GM23338 (cell line): ENCODE measurements around the gene AEBP2. TPM values are rescaled to one million over a fixed set of nuclear protein-coding genes. Genes with fewer than 3 reads are reported as not detected.

Experiments used
- ATAC-seq: fragments of 200-7000 bp; cut with Tn5 transposase; 3 replicates; pipeline ENCODE4 v1.9.1; 2020
- DNase-seq: peaks from one replicate; pipeline ENCODE4 v3.0.0-alpha.2; 2015; ENCODE audit warnings: low spot score
- H2AFZ ChIP-seq: fragments of 200-600 bp; sonication (generic); 2 replicates; pipeline ENCODE4 v1.8.0; 2016; ENCODE audit warnings: antibody characterized with exemption, mild to moderate bottlenecking, moderate library complexity
- H3F3A ChIP-seq: fragments of 200-600 bp; sonication (generic); replicated peaks from 2 replicates; pipeline ENCODE4 v1.8.0; 2017; ENCODE audit warnings: antibody characterized with exemption, mixed run types, low read depth
- H3K27ac ChIP-seq: fragments of 200-600 bp; sonication (generic); 2 replicates; pipeline ENCODE4 v1.6.1; 2016; ENCODE audit warnings: low read depth
- H3K27me3 ChIP-seq: fragments of 200-600 bp; sonication (generic); 2 replicates; pipeline ENCODE4 v1.8.0; 2016; ENCODE audit warnings: mild to moderate bottlenecking, mixed run types, moderate library complexity; ENCODE audit not compliant: insufficient read depth
- H3K36me3 ChIP-seq: fragments of 200-600 bp; sonication (generic); 2 replicates; pipeline ENCODE4 v1.8.0; 2016; ENCODE audit warnings: mild to moderate bottlenecking; ENCODE audit not compliant: insufficient read depth
- H3K4me1 ChIP-seq: fragments of 200-600 bp; sonication (generic); 2 replicates; pipeline ENCODE4 v1.8.0; 2016; ENCODE audit warnings: mild to moderate bottlenecking, moderate library complexity; ENCODE audit not compliant: insufficient read depth
- H3K4me2 ChIP-seq: fragments of 200-600 bp; sonication (generic); 2 replicates; pipeline ENCODE4 v1.7.1; 2017; ENCODE audit warnings: mixed run types
- H3K4me3 ChIP-seq: fragments of 200-600 bp; sonication (generic); 2 replicates; pipeline ENCODE4 v1.6.1; 2016; ENCODE audit warnings: mixed run types
- H3K79me2 ChIP-seq: fragments of 200-600 bp; sonication (generic); replicated peaks from 2 replicates; pipeline ENCODE4 v1.8.0; 2017; ENCODE audit warnings: mild to moderate bottlenecking; ENCODE audit not compliant: insufficient read depth
- H3K9me2 ChIP-seq: fragments of 200-600 bp; sonication (generic); 2 replicates; pipeline ENCODE4 v1.8.0; 2017; ENCODE audit not compliant: insufficient read depth
- H4K20me1 ChIP-seq: fragments of 200-600 bp; sonication (generic); replicated peaks from 2 replicates; pipeline ENCODE4 v1.8.0; 2017; ENCODE audit warnings: mild to moderate bottlenecking; ENCODE audit not compliant: insufficient read depth
- H3K27ac Mint-ChIP-seq: 2 replicates; pipeline ENCODE4 v1.8.0; 2020; ENCODE audit warnings: inconsistent platforms, mild to moderate bottlenecking, moderate library complexity, mixed read lengths
- H3K27me3 Mint-ChIP-seq: 3 replicates; pipeline ENCODE4 v1.8.0; 2022; ENCODE audit warnings: low read depth, mild to moderate bottlenecking, moderate library complexity, mixed read lengths, inconsistent platforms; ENCODE audit not compliant: insufficient read depth, poor library complexity
- H3K36me3 Mint-ChIP-seq: 3 replicates; pipeline ENCODE4 v1.8.0; 2021; ENCODE audit warnings: low read depth, mild to moderate bottlenecking, inconsistent platforms, moderate library complexity, mixed read lengths
- H3K4me1 Mint-ChIP-seq: 3 replicates; pipeline ENCODE4 v1.8.0; 2020; ENCODE audit warnings: mild to moderate bottlenecking, inconsistent platforms, mixed read lengths
- H3K4me3 Mint-ChIP-seq: 3 replicates; pipeline ENCODE4 v1.8.0; 2021; ENCODE audit warnings: moderate library complexity, mild to moderate bottlenecking, inconsistent platforms, mixed read lengths
- H3K9me3 Mint-ChIP-seq: 3 replicates; pipeline ENCODE4 v1.8.0; 2020; ENCODE audit warnings: moderate library complexity, mild to moderate bottlenecking, inconsistent platforms, mixed read lengths
- CREB1 ChIP-seq: fragments of 250-450 bp; sonication (Bioruptor Pico); IDR thresholded peaks from 2 replicates; pipeline ENCODE4 v1.5.0; 2020; ENCODE audit warnings: low read depth, mild to moderate bottlenecking, moderate library complexity
- EZH2 ChIP-seq: fragments of 200-600 bp; sonication (generic); IDR thresholded peaks from one replicate; pipeline ENCODE4 v1.8.0; 2017; ENCODE audit warnings: antibody characterized with exemption, mild to moderate bottlenecking, low read depth; ENCODE audit not compliant: unreplicated experiment
- EZH2phosphoT487 ChIP-seq: fragments of 200-600 bp; sonication (generic); IDR thresholded peaks from one replicate; pipeline ENCODE4 v1.8.1; 2018; ENCODE audit warnings: antibody characterized with exemption; ENCODE audit not compliant: unreplicated experiment
- JUNB ChIP-seq: IDR thresholded peaks from one replicate; pipeline ENCODE4 v1.6.1; 2016; ENCODE audit warnings: antibody characterized with exemption; ENCODE audit not compliant: unreplicated experiment
- NANOG ChIP-seq: IDR thresholded peaks from 2 replicates; pipeline ENCODE4 v1.6.1; 2016; ENCODE audit warnings: antibody characterized with exemption, borderline replicate concordance
- POLR2AphosphoS5 ChIP-seq: IDR thresholded peaks from 2 replicates; pipeline ENCODE4 v1.6.1; 2016; ENCODE audit warnings: antibody characterized with exemption, low read depth
- STAT1 ChIP-seq: IDR thresholded peaks from one replicate; pipeline ENCODE4 v1.6.1; 2016; ENCODE audit warnings: antibody characterized with exemption; ENCODE audit not compliant: unreplicated experiment
- ZNF114 ChIP-seq: fragments of 250-450 bp; sonication (Bioruptor Pico); IDR thresholded peaks from 2 replicates; pipeline ENCODE4 v1.5.0; 2020; ENCODE audit warnings: mild to moderate bottlenecking, moderate library complexity
- ZNF331 ChIP-seq: fragments of 250-450 bp; sonication (Bioruptor Pico); IDR thresholded peaks from 2 replicates; pipeline ENCODE4 v1.5.0; 2020; ENCODE audit warnings: low read depth, mild to moderate bottlenecking, moderate library complexity
- polyA plus RNA-seq: library from polyadenylated mRNA; unstranded; fragments of >200 nt; fragmentation: Nextera tagmentation; extraction: Ambion mirVana; gene quantifications from 2 replicates; pipeline ENCODE4 v1.2.1, GENCODE V29; 2016
- total RNA-seq: library from RNA; depleted of rRNA; stranded (reverse); fragments of >200 nt; shearing (Covaris generic); gene quantifications from 2 replicates; pipeline ENCODE4 v1.2.3, GENCODE V29; 2014
- TF ChIP-seq, protein P1 (sequence below): fragments of 250-450 bp; sonication (Bioruptor Pico); IDR thresholded peaks from 2 replicates; pipeline ENCODE4 v1.5.0; 2020; ENCODE audit warnings: mild to moderate bottlenecking, moderate library complexity
- TF ChIP-seq, protein P2 (sequence below): IDR thresholded peaks from one replicate; pipeline ENCODE4 v1.6.1; 2018; ENCODE audit warnings: antibody characterized with exemption; ENCODE audit not compliant: unreplicated experiment
- TF ChIP-seq, protein P3 (sequence below): IDR thresholded peaks from 2 replicates; pipeline ENCODE4 v1.6.1; 2016; ENCODE audit warnings: antibody characterized with exemption
- TF ChIP-seq, protein P4 (sequence below), 2 experiments: fragments of 200-600 bp in 1 of 2; sonication (generic) in 1 of 2; conservative IDR thresholded peaks; 2 replicates each; pipeline versions ENCODE4 v1.5.1 to v1.6.1; 2016 to 2017; ENCODE audit warnings: antibody characterized with exemption in 2 of 2, low read depth in 2 of 2, mild to moderate bottlenecking in 2 of 2, moderate library complexity in 1 of 2

AEBP2 gene
- total and polyA plus RNA-seq, 2 experiments from 2014 or later: 39.3 to 48.1 TPM

DNA sequence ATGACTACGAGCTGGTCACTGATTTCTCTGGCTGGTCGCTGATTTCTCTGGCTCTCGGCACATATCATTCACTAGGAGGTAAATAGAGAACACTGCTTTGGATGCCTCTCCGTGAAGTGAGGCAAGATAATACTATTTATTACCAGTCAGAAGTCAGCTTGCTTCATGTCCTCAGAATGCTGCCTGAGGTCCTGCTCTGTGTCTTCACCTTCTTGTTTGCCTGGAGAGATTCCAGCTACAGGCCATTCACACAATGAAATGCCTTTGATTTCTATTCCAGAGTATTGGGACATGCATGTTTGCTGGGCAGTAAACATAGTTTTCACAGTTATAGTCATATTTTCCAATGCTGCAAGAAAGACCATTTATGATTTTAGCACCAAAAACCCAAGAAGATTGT lies 106.7 kb downstream of the AEBP2 start:
- no peak overlapping the region for H3K4me2 ChIP-seq
- ATAC-seq: no peak
- no peaks in the 10 kb centered on the region for H3K36me3 ChIP-seq
- H3K4me3 ChIP-seq: no peak overlapping the region
- no peaks in the 10 kb centered on the region for H3K36me3 Mint-ChIP-seq
- no peaks in the 10 kb centered on the region for H3K27me3 ChIP-seq
- no peaks in the 10 kb centered on the region for H3F3A ChIP-seq
- no peak for DNase-seq
- peaks cover 16% of the 10 kb centered on the region for H3K4me1 Mint-ChIP-seq
- TF ChIP-seq STAT1 (no peak), ZNF114 (CRISPR knock-in tag) (no peak), EZH2 (no peak), NANOG (no peak), EZH2phosphoT487 (no peak), POLR2AphosphoS5 (no peak), ZNF331 (CRISPR knock-in tag) (no peak), CREB1 (no peak), JUNB (no peak)
- TF ChIP-seq, protein P1, sequence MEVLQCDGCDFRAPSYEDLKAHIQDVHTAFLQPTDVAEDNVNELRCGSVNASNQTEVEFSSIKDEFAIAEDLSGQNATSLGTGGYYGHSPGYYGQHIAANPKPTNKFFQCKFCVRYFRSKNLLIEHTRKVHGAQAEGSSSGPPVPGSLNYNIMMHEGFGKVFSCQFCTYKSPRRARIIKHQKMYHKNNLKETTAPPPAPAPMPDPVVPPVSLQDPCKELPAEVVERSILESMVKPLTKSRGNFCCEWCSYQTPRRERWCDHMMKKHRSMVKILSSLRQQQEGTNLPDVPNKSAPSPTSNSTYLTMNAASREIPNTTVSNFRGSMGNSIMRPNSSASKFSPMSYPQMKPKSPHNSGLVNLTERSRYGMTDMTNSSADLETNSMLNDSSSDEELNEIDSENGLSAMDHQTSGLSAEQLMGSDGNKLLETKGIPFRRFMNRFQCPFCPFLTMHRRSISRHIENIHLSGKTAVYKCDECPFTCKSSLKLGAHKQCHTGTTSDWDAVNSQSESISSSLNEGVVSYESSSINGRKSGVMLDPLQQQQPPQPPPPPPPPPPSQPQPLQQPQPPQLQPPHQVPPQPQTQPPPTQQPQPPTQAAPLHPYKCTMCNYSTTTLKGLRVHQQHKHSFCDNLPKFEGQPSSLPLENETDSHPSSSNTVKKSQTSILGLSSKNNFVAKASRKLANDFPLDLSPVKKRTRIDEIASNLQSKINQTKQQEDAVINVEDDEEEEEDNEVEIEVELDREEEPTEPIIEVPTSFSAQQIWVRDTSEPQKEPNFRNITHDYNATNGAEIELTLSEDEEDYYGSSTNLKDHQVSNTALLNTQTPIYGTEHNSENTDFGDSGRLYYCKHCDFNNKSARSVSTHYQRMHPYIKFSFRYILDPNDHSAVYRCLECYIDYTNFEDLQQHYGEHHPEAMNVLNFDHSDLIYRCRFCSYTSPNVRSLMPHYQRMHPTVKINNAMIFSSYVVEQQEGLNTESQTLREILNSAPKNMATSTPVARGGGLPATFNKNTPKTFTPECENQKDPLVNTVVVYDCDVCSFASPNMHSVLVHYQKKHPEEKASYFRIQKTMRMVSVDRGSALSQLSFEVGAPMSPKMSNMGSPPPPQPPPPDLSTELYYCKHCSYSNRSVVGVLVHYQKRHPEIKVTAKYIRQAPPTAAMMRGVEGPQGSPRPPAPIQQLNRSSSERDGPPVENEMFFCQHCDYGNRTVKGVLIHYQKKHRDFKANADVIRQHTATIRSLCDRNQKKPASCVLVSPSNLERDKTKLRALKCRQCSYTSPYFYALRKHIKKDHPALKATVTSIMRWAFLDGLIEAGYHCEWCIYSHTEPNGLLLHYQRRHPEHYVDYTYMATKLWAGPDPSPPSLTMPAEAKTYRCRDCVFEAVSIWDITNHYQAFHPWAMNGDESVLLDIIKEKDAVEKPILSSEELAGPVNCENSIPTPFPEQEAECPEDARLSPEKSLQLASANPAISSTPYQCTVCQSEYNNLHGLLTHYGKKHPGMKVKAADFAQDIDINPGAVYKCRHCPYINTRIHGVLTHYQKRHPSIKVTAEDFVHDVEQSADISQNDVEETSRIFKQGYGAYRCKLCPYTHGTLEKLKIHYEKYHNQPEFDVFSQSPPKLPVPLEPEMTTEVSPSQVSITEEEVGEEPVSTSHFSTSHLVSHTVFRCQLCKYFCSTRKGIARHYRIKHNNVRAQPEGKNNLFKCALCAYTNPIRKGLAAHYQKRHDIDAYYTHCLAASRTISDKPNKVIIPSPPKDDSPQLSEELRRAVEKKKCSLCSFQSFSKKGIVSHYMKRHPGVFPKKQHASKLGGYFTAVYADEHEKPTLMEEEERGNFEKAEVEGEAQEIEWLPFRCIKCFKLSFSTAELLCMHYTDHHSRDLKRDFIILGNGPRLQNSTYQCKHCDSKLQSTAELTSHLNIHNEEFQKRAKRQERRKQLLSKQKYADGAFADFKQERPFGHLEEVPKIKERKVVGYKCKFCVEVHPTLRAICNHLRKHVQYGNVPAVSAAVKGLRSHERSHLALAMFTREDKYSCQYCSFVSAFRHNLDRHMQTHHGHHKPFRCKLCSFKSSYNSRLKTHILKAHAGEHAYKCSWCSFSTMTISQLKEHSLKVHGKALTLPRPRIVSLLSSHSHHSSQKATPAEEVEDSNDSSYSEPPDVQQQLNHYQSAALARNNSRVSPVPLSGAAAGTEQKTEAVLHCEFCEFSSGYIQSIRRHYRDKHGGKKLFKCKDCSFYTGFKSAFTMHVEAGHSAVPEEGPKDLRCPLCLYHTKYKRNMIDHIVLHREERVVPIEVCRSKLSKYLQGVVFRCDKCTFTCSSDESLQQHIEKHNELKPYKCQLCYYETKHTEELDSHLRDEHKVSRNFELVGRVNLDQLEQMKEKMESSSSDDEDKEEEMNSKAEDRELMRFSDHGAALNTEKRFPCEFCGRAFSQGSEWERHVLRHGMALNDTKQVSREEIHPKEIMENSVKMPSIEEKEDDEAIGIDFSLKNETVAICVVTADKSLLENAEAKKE (CRISPR knock-in tag): no peak
- TF ChIP-seq, protein P2, sequence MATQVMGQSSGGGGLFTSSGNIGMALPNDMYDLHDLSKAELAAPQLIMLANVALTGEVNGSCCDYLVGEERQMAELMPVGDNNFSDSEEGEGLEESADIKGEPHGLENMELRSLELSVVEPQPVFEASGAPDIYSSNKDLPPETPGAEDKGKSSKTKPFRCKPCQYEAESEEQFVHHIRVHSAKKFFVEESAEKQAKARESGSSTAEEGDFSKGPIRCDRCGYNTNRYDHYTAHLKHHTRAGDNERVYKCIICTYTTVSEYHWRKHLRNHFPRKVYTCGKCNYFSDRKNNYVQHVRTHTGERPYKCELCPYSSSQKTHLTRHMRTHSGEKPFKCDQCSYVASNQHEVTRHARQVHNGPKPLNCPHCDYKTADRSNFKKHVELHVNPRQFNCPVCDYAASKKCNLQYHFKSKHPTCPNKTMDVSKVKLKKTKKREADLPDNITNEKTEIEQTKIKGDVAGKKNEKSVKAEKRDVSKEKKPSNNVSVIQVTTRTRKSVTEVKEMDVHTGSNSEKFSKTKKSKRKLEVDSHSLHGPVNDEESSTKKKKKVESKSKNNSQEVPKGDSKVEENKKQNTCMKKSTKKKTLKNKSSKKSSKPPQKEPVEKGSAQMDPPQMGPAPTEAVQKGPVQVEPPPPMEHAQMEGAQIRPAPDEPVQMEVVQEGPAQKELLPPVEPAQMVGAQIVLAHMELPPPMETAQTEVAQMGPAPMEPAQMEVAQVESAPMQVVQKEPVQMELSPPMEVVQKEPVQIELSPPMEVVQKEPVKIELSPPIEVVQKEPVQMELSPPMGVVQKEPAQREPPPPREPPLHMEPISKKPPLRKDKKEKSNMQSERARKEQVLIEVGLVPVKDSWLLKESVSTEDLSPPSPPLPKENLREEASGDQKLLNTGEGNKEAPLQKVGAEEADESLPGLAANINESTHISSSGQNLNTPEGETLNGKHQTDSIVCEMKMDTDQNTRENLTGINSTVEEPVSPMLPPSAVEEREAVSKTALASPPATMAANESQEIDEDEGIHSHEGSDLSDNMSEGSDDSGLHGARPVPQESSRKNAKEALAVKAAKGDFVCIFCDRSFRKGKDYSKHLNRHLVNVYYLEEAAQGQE: no peak
- TF ChIP-seq, protein P3, sequence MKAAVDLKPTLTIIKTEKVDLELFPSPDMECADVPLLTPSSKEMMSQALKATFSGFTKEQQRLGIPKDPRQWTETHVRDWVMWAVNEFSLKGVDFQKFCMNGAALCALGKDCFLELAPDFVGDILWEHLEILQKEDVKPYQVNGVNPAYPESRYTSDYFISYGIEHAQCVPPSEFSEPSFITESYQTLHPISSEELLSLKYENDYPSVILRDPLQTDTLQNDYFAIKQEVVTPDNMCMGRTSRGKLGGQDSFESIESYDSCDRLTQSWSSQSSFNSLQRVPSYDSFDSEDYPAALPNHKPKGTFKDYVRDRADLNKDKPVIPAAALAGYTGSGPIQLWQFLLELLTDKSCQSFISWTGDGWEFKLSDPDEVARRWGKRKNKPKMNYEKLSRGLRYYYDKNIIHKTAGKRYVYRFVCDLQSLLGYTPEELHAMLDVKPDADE: no peak
- TF ChIP-seq, protein P4, sequence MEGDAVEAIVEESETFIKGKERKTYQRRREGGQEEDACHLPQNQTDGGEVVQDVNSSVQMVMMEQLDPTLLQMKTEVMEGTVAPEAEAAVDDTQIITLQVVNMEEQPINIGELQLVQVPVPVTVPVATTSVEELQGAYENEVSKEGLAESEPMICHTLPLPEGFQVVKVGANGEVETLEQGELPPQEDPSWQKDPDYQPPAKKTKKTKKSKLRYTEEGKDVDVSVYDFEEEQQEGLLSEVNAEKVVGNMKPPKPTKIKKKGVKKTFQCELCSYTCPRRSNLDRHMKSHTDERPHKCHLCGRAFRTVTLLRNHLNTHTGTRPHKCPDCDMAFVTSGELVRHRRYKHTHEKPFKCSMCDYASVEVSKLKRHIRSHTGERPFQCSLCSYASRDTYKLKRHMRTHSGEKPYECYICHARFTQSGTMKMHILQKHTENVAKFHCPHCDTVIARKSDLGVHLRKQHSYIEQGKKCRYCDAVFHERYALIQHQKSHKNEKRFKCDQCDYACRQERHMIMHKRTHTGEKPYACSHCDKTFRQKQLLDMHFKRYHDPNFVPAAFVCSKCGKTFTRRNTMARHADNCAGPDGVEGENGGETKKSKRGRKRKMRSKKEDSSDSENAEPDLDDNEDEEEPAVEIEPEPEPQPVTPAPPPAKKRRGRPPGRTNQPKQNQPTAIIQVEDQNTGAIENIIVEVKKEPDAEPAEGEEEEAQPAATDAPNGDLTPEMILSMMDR (conservative IDR thresholded peaks at IDR 0.05; ENCODE audit: low read depth in 2 of 2): no peak
- H2AFZ ChIP-seq: no peak overlapping the region
- no peaks in the 10 kb centered on the region for H3K9me2 ChIP-seq
- no peak overlapping the region for H3K4me3 Mint-ChIP-seq
- H4K20me1 ChIP-seq: no peaks in the 10 kb centered on the region
- peaks cover 3% of the 10 kb centered on the region for H3K27me3 Mint-ChIP-seq
- H3K9me3 Mint-ChIP-seq: no peaks in the 10 kb centered on the region
- no peak overlapping the region for H3K27ac Mint-ChIP-seq
- H3K4me1 ChIP-seq: 0 out of 2 replicates have a peak, but pooled peaks cover 8% of the 10 kb centered on the region
- H3K79me2 ChIP-seq: no peaks in the 10 kb centered on the region
- H3K27ac ChIP-seq: no peak overlapping the region
